PFSK-1 (cell line): ENCODE measurements around the gene ZNF479. TPM values are rescaled to one million over a fixed set of nuclear protein-coding genes. Genes with fewer than 3 reads are reported as not detected.
"Not testable (repeated sequence)": the region's sequence is repeated elsewhere in the genome, so short reads cannot be mapped to it uniquely, and the experiment has no call there.

Experiments
- FOXP2 ChIP-seq: optimal IDR thresholded peaks from 2 replicates; pipeline ENCODE3; 2011; ENCODE audit warnings: borderline replicate concordance, control low read depth, inconsistent platforms; ENCODE audit not compliant: insufficient read depth; ENCODE audit errors: extremely low read length, extremely low read depth
- POLR2AphosphoS5 ChIP-seq: IDR thresholded peaks from 2 replicates; pipeline ENCODE4 v1.6.1; 2012; ENCODE audit warnings: low read depth, mild to moderate bottlenecking, control low read depth, low read length, moderate library complexity
- SIN3A ChIP-seq: IDR thresholded peaks from 2 replicates; pipeline ENCODE4 v1.6.1; 2012; ENCODE audit warnings: mild to moderate bottlenecking, low read length, moderate library complexity, borderline replicate concordance; ENCODE audit not compliant: insufficient read depth
- TAF1 ChIP-seq: IDR thresholded peaks from 2 replicates; pipeline ENCODE4 v1.6.1; 2012; ENCODE audit warnings: low read length, control low read depth, borderline replicate concordance; ENCODE audit not compliant: insufficient read depth
- polyA plus RNA-seq: library from polyadenylated mRNA; unstranded; fragments of >200 nt; gene quantifications from one replicate; pipeline ENCODE4 v1.2.1, GENCODE V29; 2012; ENCODE audit warnings: low read depth, missing spikeins; ENCODE audit not compliant: insufficient read length
- TF ChIP-seq, protein P1 (sequence below), 2 experiments: IDR thresholded peaks; 2 replicates each; pipeline versions ENCODE4 v1.6.1 to v1.8.0; 2011 to 2012; ENCODE audit warnings: low read depth in 2 of 2, low read length in 2 of 2, control low read depth in 1 of 2, inconsistent platforms in 1 of 2, mild to moderate bottlenecking in 1 of 2, moderate library complexity in 1 of 2; ENCODE audit not compliant: insufficient read depth in 1 of 2

ZNF479 gene
- polyA plus RNA-seq, result not detected

DNA sequence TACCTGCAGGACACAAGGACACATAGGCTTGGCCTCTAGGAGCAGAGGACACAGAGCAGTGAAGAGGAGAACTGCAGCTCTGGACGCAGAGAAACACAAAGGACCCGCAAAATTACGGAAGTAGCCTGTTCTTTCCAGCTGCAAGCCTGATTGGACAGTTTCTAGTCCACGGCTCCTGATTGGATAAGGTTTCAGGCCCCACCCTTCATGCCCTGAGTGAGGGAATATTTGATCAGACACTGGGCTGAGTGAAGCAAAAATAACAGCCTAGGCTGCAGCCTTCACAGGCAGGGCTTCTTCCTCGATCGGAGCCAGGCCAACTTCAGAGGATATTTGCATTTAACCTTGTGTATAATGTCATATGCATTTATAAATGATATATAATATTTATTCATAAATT, at the start of gene ZNF479:
Gene ZNF479, minus strand, starts transcription at position 101 of the 400 bp plus-strand sequence. CDS start 112 bp downstream, outside the sequence.
- not testable (repeated sequence) for TF ChIP-seq TAF1, POLR2AphosphoS5, SIN3A

DNA sequence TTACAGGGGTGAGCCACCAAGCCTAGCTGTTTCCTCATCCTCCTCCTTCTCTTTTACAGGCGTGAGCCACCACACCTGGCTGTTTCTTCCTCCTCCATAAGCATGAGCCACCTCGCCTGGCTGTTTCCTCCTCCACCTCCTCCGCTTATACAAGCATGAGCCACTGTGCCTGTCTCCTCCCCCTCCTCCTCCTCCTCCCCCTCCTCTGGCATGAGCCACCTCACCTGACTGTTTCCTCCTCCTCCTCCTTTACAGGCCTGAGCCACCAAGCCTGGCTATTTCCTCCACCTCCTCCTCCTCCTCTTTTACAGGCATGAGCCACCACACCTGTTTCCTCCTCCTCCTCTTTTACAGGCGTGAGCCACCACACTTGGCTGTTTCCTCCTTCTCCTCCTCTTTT, 49.8 kb upstream of the ZNF479 start:
- no peak for TF ChIP-seq TAF1
- no peak for TF ChIP-seq POLR2AphosphoS5
- TF ChIP-seq, protein P1, sequence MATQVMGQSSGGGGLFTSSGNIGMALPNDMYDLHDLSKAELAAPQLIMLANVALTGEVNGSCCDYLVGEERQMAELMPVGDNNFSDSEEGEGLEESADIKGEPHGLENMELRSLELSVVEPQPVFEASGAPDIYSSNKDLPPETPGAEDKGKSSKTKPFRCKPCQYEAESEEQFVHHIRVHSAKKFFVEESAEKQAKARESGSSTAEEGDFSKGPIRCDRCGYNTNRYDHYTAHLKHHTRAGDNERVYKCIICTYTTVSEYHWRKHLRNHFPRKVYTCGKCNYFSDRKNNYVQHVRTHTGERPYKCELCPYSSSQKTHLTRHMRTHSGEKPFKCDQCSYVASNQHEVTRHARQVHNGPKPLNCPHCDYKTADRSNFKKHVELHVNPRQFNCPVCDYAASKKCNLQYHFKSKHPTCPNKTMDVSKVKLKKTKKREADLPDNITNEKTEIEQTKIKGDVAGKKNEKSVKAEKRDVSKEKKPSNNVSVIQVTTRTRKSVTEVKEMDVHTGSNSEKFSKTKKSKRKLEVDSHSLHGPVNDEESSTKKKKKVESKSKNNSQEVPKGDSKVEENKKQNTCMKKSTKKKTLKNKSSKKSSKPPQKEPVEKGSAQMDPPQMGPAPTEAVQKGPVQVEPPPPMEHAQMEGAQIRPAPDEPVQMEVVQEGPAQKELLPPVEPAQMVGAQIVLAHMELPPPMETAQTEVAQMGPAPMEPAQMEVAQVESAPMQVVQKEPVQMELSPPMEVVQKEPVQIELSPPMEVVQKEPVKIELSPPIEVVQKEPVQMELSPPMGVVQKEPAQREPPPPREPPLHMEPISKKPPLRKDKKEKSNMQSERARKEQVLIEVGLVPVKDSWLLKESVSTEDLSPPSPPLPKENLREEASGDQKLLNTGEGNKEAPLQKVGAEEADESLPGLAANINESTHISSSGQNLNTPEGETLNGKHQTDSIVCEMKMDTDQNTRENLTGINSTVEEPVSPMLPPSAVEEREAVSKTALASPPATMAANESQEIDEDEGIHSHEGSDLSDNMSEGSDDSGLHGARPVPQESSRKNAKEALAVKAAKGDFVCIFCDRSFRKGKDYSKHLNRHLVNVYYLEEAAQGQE (IDR thresholded peaks at IDR 0.05; ENCODE audit: insufficient read depth in 1 of 2, low read depth in 2 of 2, low read length in 2 of 2), result no peak
- TF ChIP-seq FOXP2, result no peak
- TF ChIP-seq SIN3A, result no peak

DNA sequence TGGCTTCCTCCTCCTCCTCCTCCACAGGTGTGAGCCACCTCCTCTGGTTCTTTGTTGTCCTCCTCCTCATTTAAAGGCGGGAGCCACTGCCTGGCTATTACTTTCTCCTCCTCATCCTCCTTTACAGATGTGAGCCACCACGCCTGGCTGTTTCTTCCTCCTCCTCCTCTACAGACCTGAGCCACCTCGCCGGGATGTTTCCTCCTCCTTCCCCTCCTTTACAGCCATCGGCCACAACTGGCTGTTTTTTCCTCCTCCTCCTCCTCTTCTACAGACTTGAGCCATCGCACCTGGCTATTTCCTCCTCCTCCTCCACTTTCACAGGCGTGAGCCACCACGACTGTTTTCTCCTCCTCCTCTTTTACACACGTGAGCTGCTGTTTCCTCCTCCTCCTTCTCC, 49.0 kb upstream of the ZNF479 start:
- TF ChIP-seq POLR2AphosphoS5 (no peak), TAF1 (no peak), SIN3A (no peak), FOXP2 (no peak)
- TF ChIP-seq, protein P1 (IDR thresholded peaks at IDR 0.05; ENCODE audit: insufficient read depth in 1 of 2, low read depth in 2 of 2, low read length in 2 of 2), result no peak

DNA sequence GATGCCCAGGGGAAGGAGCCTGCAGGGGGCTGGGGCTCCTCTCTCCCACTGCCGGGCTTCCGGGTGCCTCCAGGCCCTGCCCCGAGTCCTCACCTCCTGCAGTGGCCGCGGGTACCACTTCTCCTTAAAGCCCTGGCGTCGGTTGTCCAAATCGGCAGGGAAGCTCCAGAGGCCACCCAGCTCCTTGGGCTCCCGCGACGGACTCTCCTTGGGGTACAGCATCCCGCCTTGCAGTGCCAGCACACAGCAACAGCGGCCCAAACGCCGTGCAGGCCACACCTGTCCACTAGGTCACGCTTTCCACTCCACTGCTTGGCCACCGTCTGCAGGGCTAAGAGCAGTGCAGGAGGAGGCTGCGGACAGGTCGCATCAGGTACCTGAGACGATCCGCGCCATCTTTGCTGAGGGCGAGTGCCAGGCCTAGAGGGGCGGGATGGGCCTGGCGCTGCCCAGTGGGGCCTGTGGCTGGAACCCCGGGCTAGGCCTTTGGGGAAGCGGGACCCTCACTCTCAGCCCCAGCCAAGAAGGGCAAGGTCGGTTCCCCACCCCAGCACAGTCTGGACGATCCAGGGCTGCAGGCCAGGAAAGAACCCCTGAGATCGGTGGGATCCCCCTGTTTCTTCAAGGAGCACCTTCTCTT, 47.7 kb upstream of the ZNF479 start:
- TF ChIP-seq POLR2AphosphoS5 (no peak), SIN3A (no peak), FOXP2 (no peak), TAF1 (no peak)
- TF ChIP-seq, protein P1 (IDR thresholded peaks at IDR 0.05; ENCODE audit: insufficient read depth in 1 of 2, low read depth in 2 of 2, low read length in 2 of 2), result no peak

DNA sequence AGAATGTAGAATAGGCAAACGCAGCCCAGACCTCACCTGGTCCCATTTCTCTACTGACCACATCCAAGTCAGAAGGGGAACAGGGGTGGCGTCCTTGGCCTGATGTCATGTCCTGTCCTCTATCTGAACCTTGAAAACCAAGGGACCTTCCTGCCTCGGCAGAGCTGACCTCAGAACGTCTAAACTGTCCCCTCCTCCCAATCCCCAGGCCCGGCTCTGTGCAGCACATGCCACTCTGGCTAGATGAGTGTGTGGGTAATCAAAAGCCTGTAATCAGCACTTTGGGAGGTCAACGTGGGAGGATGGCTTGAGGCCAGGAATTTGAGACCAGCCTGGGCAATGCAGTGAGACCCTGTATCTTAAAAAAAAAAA, 46.5 kb upstream of the ZNF479 start:
- TF ChIP-seq FOXP2, result no peak
- no peak for TF ChIP-seq SIN3A
- no peak for TF ChIP-seq POLR2AphosphoS5
- TF ChIP-seq, protein P1 (IDR thresholded peaks at IDR 0.05; ENCODE audit: insufficient read depth in 1 of 2, low read depth in 2 of 2, low read length in 2 of 2), result no peak
- no peak for TF ChIP-seq TAF1
